ENCODE measurements around the gene WNK1.

DNA sequence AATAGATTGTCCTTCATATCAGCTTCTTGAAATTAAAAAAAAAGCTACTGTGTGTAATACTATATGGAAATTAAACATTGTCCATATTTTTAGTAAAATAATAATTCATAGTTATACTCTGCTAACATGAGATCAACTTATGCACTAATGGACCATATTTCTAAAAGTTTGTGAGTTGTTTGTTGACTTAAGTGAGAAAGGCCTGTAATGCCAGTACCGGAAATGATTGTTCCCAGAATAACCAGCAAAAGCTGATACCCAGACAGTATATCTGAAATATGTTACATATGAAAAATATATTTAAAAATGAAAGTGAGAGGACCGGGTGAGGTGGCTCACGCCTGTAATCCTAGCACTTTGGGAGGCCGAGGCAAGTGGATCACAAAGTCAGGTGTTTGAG lies 35.9 kb downstream of the WNK1 start:
- TF ChIP-seq, protein P1, sequence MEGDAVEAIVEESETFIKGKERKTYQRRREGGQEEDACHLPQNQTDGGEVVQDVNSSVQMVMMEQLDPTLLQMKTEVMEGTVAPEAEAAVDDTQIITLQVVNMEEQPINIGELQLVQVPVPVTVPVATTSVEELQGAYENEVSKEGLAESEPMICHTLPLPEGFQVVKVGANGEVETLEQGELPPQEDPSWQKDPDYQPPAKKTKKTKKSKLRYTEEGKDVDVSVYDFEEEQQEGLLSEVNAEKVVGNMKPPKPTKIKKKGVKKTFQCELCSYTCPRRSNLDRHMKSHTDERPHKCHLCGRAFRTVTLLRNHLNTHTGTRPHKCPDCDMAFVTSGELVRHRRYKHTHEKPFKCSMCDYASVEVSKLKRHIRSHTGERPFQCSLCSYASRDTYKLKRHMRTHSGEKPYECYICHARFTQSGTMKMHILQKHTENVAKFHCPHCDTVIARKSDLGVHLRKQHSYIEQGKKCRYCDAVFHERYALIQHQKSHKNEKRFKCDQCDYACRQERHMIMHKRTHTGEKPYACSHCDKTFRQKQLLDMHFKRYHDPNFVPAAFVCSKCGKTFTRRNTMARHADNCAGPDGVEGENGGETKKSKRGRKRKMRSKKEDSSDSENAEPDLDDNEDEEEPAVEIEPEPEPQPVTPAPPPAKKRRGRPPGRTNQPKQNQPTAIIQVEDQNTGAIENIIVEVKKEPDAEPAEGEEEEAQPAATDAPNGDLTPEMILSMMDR (IDR thresholded peaks at IDR 0.05) = no peak
- TF ChIP-seq POLR2A (IDR thresholded peaks at IDR 0.05) (no peak), EP300 (IDR thresholded peaks at IDR 0.05) (no peak)
